ENCODE data around the gene PGD. TPM values are rescaled to one million over a fixed set of nuclear protein-coding genes. Genes with fewer than 3 reads are reported as not detected.

PGD gene
- total RNA-seq, 1 experiment from 2014 or later: 291 TPM

- Histone ChIP-seq H3K79me2 (ENCODE audit: insufficient read depth, low read length) (no peaks in the 10 kb centered on the region), H4K20me1 (ENCODE audit: control insufficient read depth, insufficient read depth, insufficient read length) (no peaks in the 10 kb centered on the region), H3K56ac (ENCODE audit: insufficient read length, low read depth, low read length) (no peak within 1 kb of the TSS), H4K91ac (ENCODE audit: insufficient read length, low read depth, low read length) (no peak within 1 kb of the TSS), H2BK20ac (ENCODE audit: low read depth, low read length, poor library complexity, severe bottlenecking) (no peak within 1 kb of the TSS), H3K79me1 (ENCODE audit: insufficient read depth, low read depth, low read length, poor library complexity, severe bottlenecking) (no peaks in the 10 kb centered on the region), H3K23me2 (ENCODE audit: insufficient read length, low read depth, low read length, poor library complexity, severe bottlenecking) (no peaks in the 10 kb centered on the region), H3K18ac (ENCODE audit: insufficient read length, low read depth, low read length) (no peak within 1 kb of the TSS), H3T11ph (ENCODE audit: low read length) (no peak within 1 kb of the TSS), H3K27me3 (ENCODE audit: insufficient read depth, low read length) (no peaks in the 10 kb centered on the region), H3K9ac (ENCODE audit: extremely low read depth, insufficient read length, low read length) (no peak within 1 kb of the TSS), H2BK5ac (ENCODE audit: insufficient read length, low read length) (no peak within 1 kb of the TSS), H3K4ac (ENCODE audit: low read depth, low read length) (no peak within 1 kb of the TSS), H3K23ac (ENCODE audit: insufficient read length, low read depth, low read length) (no peak within 1 kb of the TSS), H4K8ac (replicated peaks; ENCODE audit: insufficient read length, low read depth, low read length) (no peak within 1 kb of the TSS), H2BK120ac (ENCODE audit: low read depth, low read length, poor library complexity, severe bottlenecking) (no peak within 1 kb of the TSS), H3K9me3 (ENCODE audit: control insufficient read depth, low read depth, low read length) (no peaks in the 10 kb centered on the region), H3K27ac (ENCODE audit: insufficient read length, low read depth, low read length) (no peak within 1 kb of the TSS), H3K14ac (ENCODE audit: insufficient read depth, low read length) (no peak within 1 kb of the TSS), H2BK12ac (ENCODE audit: insufficient read length, low read depth, low read length) (no peak within 1 kb of the TSS), H2AK5ac (ENCODE audit: insufficient read length, low read length) (no peak within 1 kb of the TSS), H4K5ac (ENCODE audit: insufficient read length, low read depth, low read length) (no peak within 1 kb of the TSS), H3K4me2 (ENCODE audit: insufficient read depth, insufficient read length, low read length) (no peak within 1 kb of the TSS), H2BK15ac (ENCODE audit: low read depth, low read length) (no peak within 1 kb of the TSS), H3K4me1 (ENCODE audit: insufficient read depth, low read length) (peaks cover 2% of the 10 kb centered on the region; the same call in 1 of the 2 replicates), H2AFZ (ENCODE audit: low read length) (no peak within 1 kb of the TSS)
- no peaks in the 10 kb centered on the region for H3K27me3 Mint-ChIP-seq (ENCODE audit: low read depth)
- WGBS (ENCODE audit: extremely low coverage, insufficient read length, low lambda C conversion rate): no CpG with 5 or more reads among the region's 10 CpGs
- TF ChIP-seq, protein P1, sequence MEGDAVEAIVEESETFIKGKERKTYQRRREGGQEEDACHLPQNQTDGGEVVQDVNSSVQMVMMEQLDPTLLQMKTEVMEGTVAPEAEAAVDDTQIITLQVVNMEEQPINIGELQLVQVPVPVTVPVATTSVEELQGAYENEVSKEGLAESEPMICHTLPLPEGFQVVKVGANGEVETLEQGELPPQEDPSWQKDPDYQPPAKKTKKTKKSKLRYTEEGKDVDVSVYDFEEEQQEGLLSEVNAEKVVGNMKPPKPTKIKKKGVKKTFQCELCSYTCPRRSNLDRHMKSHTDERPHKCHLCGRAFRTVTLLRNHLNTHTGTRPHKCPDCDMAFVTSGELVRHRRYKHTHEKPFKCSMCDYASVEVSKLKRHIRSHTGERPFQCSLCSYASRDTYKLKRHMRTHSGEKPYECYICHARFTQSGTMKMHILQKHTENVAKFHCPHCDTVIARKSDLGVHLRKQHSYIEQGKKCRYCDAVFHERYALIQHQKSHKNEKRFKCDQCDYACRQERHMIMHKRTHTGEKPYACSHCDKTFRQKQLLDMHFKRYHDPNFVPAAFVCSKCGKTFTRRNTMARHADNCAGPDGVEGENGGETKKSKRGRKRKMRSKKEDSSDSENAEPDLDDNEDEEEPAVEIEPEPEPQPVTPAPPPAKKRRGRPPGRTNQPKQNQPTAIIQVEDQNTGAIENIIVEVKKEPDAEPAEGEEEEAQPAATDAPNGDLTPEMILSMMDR (conservative IDR thresholded peaks at IDR 0.05): no peak
- H3K9me3 Mint-ChIP-seq: peaks cover 0 to 4% of the 10 kb centered on the region in 2 experiments; a peak in 1 of 5 replicates
- H3K4me1 Mint-ChIP-seq: peaks cover 19 to 23% of the 10 kb centered on the region in 2 experiments
- no peak for DNase-seq
- H3K27ac Mint-ChIP-seq: peak within 1 kb of the TSS; percentile 61 to 90 (median 70); a peak in 4 of 7 replicates
- H3K4me3 Mint-ChIP-seq: peak within 1 kb of the TSS in 1 of 2 experiments; percentile 5; a peak in 1 of 5 replicates
- peaks cover 0 to 14% (median 7%) of the 10 kb centered on the region in 3 experiments; a peak in 5 of 7 replicates for H3K36me3 Mint-ChIP-seq (ENCODE audit: insufficient read depth in 1 of 3, low read depth in 3 of 3)
Measured at GRCh38 chr1:10449751-10450150, 50.9 kb downstream of the PGD start, which contains the start of gene CORT. Gene CORT (plus strand): TSS chr1:10450031. CDS start chr1:10450224, 193 bp downstream.
